GM18861 (cell line): ENCODE measurements around the gene MLF2.
"Not testable (repeated sequence)": the region's sequence is repeated elsewhere in the genome, so short reads cannot be mapped to it uniquely, and the experiment has no call there.

ENCODE experiments used
- ATAC-seq: cut with Tn5 transposase; IDR thresholded peaks from one replicate; pipeline ENCODE4 v1.9.1; 2021; ENCODE audit not compliant: unreplicated experiment

The MLF2 gene

DNA sequence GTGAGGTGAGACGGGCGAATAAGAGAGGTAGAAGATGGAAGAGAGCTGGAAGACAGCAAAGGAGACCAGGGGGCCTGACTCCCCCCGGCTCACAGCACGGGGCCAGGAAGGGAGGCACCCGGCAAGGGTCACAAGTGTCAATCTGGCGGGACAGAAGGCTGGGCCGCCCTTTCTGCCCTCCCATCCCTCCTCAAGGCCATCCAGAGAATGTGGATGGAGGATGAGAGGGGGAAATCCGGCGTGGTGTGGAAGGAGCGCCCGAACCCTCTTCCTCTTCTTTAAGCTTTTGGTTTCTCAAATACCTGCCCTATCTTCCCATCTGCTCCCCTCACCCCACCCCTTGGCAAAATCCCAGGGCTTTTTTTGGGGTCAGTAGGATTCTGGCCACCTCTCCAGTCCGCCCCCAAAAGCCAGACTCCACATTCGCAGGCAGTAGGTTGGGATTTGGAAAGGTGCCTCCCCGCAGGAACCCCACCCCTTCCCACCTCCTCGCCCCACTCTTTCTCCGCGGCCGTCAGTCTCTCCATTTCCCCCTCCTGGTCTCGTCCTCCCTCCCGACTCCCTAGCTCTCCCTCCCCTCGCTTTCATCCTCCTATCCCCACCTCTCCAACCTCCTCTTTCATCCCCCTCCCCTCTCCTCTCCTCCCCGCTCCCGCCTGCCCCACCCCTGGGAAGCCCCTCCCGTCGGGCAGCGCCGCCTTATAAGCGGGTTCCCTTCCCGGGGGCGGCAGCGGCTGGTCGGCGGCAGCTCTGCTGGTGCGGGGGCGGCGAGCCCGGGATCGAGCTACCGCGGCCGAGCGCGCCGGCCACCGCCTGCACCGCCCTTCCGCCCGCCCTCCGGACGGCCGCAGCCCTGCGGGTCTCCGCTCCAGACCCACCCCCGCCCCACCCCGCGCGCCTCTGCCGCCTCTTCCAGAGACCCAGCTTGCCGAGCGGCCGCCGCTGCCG lies 13.0 kb upstream of the MLF2 start, which contains the start of gene PTMS:
Gene PTMS, plus strand, starts transcription at position 730 of the 948 bp plus-strand sequence. CDS start 343 bp downstream, outside the sequence.
- peak; percentile 13 for ATAC-seq

DNA sequence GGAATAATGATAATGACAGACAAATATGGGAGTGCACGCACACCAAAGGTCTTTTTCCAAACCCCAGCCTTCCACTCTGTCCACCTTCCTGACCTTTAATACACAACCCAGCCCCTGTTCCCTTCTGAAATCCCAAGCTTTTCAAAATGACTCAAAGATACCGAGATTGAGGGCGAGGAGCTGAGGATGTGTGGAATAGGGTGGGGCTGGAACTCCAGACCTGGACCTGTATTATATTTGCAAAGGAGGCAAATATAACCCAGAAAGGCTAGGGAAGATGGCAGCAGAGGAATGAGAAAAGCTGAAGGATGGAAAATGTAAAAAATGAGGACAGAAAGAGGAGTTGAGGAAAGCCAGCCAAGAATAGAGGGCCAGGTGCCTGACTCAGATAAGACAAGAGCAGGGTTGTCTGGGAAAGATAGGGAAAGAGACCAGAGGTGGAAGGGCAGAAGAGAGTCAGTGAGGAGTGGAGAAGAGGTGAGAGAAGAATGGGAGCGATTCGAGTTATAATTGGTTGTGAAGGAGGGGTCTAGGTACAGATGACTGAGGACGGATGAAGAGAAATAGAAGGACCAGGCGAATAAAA lies 12.2 kb upstream of the MLF2 start:
- no peak for ATAC-seq

DNA sequence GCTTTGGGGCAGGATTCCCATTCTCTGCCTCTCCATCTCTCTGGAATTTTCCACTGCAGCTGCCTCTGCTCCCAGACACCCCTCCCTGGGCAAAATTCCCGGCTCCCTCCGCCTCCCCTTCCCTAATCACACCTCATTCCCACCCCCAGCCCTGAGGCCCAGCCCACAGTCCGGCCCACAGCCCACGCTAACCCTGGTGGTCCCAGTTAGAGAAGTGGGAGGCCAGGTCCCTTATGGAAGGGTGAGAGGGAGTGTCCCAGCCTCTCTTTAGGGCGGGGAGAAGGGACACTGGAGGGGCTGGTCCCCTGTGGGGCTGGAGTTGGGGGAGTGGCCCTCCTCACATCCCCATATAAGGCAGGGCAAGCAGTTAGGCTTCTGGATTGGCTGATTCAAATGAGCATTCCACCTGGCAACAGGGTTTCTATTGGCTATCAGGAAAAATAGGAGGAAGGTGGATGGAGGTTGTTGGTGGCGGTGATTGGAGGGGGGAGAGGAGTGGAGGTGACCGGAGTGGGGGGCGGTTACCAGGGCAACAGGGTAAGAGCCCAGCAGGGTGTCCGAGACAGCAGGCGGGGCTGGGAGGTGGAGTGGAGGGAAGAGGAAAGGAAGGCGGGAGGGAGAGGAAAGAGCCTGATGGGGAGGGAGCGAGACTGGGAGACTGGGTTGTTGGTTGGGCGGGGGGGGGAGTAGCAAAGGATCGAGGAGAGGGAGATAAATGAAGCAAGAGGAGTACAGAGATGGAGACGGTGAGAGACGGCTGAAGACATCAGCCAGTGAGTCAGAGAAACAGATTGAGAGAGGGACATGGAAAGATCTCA lies 11.3 kb upstream of the MLF2 start:
- ATAC-seq = peak; percentile 78

DNA sequence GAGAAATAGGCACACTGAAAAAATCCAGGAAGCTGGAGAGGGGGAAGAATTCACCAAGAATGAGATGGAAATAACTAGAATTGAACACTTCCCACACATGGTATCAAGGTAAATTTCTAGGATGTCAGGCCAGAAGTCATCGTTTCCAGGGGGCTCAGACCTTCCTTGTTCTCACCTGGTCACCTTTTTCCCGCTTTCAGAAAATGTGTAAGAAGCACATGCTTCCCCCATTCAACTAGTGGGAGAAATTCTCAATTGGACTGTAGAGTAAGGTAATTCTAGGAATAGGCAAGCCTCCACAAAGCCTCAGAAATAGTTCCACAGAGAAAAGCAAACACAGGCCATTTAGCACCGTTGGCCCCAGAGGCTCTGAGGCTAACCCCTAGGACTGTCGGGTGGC lies 10.4 kb upstream of the MLF2 start:
- ATAC-seq = no peak

DNA sequence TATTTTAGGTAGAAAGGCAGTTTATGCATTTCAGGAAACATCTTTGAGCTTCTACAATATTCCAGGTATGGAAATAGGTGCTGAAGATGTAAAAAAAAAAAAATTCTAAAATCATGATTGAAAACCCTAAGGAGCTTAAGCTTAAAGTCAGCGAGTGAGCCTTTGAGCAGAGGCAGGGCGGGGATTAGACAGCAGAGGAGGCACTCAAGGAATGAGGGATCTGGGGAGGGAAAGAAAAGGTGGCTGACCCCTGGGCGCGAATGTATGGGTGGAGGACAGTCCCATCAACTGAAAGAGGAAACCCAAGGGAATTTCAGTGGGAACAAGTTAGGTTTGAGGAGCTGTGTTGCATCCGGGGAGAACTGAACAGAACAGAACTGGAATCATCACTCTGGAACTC lies 6.8 kb upstream of the MLF2 start:
- no peak for ATAC-seq

DNA sequence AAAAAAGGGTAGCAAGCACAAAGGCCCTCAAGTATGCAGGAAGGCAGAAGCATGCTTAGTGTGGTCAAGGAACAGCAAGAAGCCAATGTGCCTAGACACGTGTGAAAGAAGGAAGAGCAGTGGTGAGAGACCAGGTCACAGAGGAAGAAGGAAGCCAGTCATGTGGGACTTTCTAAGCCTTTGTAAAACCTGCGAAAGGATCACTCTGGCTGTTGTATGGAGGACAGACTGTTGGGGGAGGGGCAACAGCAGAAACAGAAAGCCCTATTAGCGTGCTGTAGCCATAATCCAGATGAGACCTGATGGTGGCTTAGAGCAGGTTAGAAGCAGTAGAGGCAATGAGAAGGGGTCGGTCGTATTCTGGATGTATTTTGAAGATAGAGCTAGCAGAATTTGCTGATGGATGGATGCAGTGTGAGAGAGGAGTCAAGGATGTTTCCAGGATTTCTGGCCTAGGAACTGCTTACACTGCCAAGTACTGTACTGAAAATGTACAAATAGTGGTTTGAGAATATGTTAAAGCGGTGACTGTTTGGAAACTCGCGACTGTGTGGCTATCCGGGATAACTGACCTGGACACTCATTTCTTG lies 5.7 kb upstream of the MLF2 start:
- no peak for ATAC-seq

DNA sequence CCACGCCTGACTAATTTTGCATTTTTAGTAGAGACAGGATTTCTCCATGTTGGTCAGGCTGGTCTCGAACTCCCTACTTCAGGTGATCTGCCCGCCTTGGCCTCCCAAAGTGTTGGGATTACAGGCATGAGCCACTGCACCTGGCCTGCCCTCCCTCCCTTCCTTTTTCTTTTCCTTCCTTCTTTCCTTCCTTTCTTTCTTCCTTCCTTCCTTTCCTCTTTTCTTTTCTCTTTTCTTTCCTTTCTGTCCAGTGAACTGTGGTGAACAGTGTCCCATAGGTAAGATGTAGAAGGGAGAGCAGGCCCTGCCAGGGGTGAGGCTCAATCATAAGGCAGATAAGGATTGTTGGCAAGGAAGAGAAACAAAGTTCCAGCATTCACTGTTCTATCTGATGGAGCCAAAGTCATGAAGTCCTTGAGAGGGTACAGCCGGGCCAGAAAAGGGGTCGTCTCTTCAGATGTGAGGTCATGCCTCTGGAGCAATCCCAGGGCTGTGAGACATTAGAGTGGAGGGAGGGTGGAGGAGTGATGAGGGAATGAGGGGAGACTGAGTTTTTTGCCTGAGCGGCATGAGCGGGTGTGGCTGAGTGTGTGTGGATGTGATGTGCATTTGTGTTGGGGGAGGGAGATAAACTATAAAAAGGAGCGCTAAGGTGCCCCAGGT lies 4.2 kb upstream of the MLF2 start:
- no peak for ATAC-seq

DNA sequence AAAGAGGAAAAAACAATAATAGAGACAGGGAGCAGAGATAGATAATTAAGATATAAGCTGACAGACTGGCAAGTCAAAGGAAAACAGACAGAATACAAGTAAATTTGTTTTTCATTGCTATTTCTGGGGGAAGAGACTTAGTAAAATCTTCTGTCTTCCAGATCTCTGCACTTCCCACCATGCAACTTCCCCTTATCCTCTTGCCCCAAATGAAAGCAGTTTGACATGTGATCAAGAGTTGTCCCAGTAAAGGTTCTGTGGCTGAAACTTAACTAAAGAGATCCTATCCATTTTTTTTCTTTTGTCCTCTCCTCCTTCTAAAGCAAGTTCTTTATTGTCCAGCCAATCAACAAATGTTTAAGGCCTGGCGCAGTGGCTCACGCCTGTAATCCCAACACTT lies 1.5 kb upstream of the MLF2 start:
- ATAC-seq = no peak

DNA sequence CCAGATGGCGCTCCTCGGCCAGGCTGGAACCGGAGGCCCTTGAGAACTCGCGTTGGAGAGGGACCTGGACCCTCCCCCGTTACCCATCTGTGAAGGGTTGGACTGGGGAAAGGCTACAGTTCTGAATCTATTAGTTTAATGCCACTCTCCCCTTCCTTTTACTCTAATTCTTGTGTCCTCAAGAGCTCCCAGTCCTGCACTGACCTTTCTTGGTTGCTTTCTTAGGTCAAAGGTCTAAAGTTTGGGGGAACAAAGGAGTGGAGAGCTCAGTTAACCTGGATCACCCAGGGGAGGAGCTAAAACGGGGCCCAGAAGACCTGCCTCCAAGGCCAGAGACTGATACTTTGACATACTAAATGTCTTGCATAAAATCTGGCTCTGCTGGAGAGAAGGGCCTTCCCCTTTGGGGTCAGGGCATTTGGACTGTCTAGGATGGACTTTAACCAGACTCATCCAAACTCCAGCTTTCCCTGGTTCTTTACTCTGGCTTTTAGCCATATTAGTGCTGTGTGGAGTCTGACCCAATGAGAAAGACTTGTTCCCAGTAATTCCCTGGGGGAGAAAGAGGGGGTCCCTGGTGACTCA lies 923 bp upstream of the MLF2 start:
- ATAC-seq = no peak

DNA sequence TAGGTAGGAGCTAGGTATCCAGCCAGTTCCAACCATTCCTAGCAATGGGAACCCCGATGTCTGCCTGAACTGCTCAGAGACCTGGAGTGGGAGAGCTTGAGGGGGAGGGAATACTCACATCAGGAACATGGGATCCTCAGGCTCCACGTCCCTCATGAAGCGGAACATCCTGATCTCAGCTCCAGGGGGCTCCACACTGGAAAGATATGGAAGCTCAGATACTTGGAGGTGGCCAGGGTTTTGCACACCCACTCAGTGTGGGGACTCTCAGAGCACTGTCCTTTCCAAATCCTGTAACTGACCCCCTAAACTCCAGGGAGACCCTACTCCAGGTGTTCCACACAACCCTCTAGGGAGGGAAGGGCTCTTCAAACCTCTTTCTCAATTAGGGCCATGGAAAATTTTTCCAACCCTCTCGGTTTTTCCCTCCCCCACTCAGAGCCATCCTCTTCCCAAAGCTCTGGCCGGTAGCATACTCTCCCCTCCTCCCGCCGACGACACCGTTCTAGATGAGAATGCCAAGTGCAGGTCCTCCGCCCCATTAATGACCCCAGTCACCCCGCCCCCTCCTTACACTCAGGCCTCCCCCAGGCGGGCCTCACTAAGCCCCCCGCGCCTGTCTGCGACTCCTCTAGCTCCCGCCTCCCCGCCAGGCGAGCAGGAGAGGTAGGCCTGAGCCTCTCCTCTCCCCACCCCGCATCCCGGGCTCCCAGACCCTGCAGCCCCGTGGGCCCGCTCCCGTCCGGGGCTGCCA lies 597 bp downstream of the MLF2 start:
- no peak for ATAC-seq

DNA sequence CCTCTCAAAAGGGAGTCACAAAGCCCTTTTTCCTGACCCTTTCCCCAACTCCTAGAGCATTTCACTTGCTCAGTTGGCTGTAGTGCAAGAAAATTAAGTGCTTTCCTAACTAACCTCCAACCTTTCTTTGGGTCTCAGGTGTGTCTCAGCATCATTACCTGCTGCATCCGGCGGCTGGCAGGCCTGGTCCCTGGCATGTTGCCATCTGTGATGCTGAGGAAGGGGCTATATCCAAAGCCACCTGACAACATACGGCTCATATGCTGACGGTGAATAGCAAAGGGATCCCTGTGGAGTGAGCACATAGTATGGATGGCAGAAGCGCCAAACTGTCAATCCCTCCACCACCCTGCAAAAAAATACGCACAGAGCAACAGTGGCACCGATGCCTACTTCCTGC lies 1.2 kb downstream of the MLF2 start:
- ATAC-seq = no peak

DNA sequence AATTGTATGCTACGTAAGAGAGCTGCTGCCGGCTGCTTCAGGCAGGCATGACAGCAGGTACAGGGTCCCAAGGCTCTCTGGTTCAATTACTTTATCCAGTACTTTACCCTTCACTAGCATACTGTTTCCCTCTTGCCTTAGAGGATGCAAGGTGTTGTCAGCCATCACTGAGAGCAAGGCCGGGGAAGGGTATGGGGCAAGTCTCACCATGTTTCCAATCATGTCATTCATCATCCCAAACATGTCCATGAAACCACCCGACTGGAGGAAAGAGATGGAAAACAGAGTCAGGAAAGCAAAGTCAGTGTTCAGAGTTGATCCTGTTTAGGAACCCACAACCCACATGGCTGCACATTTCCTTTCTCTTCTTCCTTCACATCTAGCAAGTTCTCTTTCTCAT lies 2.4 kb downstream of the MLF2 start:
- no peak for ATAC-seq

DNA sequence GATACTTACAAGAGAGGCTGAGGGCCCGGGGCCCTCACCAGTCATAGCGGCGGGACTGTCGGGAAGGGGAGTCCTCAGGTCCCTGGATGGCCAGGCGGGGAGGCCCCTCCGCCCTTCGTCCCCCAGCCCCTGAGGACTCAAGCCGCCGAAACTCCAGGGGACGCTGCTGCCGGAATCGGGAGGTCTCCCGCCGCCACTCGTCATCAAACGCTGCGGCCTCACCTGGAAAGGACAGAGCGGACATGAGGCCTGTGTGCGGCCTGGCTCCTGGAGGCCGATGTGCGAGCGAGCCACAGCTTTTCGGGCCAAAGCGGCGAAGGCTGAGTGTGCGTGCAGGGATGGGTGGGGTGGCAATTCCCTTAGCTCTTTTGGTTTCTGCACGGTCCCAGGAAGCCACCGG lies 4.2 kb downstream of the MLF2 start:
- ATAC-seq = no peak

DNA sequence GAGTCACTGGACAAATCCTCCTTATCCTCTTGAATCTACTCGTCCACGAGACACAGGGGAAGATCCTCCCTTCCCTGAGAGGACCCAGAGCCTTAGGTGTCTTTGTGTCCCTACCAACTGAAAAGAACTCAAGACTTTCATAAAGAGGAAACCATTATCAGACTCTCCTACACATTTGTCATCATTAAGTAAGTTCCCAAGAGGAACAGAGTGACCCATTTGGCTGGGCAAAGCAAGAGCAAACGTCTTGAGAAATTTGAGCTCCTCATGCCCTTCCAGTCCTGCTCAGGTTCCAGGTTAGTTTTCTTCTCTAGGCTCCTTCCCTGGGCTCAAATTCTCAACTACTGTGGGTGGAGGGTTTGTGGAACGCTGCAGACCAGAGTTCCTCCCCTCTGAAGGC lies 5.7 kb downstream of the MLF2 start:
- ATAC-seq = no peak

DNA sequence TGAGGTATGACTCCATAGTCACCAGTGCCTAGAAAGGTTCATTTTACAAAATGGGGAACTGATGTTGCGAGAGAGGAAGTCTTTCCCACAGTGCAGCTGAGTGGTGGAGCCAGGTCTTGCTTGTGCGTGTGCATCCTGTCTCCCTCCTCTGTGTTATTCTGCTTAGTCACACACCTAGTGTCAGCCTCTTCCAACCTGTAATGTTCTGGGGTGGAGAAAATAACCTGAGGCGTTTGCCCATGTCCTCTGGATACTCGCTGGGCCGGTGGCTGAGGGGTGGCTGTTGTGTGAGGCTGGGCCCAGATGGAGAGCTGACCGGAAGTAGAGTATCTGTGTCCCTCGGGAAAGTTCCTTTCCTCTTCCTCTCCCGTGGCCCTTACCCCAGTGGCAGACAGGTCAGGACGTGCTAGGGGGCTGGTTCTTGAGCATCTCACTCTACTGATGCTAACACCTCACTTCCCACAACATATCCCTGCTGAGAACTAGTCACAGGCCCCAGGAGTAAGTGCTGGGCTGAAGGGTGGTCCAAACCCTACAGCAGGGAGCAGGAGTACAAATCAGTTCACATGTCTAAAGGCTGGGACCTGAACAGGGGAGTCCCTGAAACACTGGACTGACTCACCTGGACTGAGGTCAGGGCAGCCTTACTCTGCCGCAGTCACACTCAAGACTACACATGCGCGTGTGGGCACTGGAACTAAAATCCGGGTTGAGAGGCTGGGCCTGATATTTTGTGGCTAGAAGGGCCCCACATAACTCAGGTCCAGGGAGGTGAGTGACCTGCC lies 7.0 kb downstream of the MLF2 start:
- no peak for ATAC-seq

DNA sequence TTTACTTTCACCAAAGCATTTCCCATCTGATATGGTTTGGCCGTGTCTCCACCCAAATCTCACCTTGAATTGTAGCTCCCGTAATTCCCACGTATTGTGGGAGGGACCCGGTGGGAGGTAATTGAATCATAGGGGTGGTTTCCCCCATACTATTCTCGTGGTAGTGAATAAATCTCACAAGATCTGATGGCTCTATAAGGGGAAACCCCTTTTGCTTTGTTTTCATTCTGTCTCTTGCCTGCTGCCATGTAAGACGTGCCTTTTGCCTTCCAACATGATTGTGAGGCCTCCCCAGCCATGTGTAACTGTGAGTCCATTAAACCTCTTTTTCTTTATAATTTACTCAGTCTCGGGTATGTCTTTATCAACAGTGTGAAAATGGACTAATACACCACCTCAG lies 9.6 kb downstream of the MLF2 start:
- ATAC-seq = not testable (repeated sequence)

DNA sequence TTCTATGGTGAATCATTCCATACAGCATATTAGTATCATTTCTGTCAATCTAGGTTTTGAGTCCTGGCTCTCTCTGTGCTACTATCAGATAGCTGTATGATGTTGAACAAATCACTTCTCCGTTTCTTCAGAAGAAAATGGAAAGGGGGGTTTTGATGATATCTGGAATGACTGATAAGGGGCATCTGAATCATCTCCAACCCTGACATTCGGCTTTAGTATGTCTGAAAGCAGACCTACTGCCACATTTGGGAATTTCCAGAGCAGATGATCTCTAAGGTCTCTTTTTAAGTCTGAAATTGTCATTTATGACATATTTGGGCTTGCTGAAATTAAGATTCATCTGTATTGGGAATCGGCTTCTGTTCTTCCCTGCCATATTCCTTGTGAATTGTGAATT lies 10.1 kb downstream of the MLF2 start:
- ATAC-seq = no peak

DNA sequence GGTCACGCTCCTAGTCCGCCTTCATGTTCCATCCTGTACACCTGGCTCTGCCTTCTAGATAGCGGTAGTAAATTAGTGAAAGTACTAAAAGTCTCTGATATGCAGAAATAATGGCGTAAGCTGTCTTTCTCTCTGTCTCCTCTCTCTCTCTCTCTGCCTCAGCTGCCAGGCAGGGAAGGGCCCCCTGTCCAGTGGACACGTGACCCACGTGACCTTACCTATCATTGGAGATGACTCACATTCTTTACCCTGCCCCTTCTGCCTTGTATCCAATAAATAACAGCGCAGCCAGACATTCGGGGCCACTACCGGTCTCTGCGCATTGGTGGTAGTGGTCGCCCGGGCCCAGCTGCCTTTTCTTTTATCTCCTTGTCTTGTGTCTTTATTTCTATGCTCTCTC lies 10.9 kb downstream of the MLF2 start:
- ATAC-seq = not testable (repeated sequence)

DNA sequence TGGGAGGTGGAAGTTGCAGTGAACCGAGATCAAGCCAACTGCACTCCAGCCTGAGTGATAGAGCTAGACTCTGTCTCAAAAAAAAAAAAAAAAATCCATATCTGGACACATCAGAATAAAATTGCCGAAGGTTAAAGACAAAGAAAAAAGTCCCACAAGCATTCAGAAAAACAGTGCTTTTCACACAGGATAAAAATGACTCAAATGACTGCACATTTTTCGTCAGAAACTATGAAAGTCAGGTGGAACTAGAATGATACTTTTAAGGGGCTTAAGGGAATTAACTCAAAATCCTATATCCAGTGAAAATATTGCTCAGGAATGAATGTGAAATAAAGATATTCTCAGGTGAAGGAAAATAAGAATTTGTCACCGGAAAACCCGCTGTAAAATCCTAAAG lies 16.2 kb downstream of the MLF2 start:
- ATAC-seq = no peak
